ENCODE data around the gene MAN2A1. TPM values are rescaled to one million over a fixed set of nuclear protein-coding genes. Genes with fewer than 3 reads are reported as not detected.
"Not testable (repeated sequence)": the region's sequence is repeated elsewhere in the genome, so short reads cannot be mapped to it uniquely, and the experiment has no call there.

Gene MAN2A1
- total and polyA plus RNA-seq, 2 experiments from 2014 or later = 4.4 to 8.6 TPM

DNA sequence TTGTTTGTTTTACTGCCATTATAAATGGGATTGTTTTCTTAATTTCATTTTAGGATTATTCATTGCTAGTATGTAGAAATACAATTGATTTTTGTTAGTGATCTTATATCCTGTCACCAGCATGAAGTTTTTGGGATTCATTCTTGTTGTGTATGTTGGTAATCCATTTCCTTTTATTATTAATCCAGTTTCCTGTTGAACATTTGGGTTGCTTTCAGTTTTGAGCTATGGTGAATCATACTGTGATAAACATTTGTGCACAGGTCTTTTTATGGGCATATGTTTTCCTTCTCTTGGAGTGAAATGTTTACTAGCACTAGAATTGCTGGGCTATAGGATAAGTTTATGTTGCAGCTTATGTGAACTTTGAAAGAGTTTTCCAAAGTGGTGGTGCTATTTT lies 69.6 kb downstream of the MAN2A1 start:
- TF ChIP-seq, protein P1, sequence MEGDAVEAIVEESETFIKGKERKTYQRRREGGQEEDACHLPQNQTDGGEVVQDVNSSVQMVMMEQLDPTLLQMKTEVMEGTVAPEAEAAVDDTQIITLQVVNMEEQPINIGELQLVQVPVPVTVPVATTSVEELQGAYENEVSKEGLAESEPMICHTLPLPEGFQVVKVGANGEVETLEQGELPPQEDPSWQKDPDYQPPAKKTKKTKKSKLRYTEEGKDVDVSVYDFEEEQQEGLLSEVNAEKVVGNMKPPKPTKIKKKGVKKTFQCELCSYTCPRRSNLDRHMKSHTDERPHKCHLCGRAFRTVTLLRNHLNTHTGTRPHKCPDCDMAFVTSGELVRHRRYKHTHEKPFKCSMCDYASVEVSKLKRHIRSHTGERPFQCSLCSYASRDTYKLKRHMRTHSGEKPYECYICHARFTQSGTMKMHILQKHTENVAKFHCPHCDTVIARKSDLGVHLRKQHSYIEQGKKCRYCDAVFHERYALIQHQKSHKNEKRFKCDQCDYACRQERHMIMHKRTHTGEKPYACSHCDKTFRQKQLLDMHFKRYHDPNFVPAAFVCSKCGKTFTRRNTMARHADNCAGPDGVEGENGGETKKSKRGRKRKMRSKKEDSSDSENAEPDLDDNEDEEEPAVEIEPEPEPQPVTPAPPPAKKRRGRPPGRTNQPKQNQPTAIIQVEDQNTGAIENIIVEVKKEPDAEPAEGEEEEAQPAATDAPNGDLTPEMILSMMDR (IDR thresholded peaks at IDR 0.05; ENCODE audit: low read depth, low read length) = no peak
- H3K4me1 ChIP-seq (ENCODE audit: low read depth) = peaks cover 5% of the 10 kb centered on the region
- peak in 1 of 2 donors; percentile 51 for DNase-seq (ENCODE audit: low read depth in 1 of 2, low spot score in 1 of 2)
- no peaks in the 10 kb centered on the region for H3K9me3 ChIP-seq (ENCODE audit: low read depth)
- no peak overlapping the region for H3K27ac ChIP-seq
- H3K27me3 ChIP-seq = no peaks in the 10 kb centered on the region
- no peaks in the 10 kb centered on the region for H3K36me3 ChIP-seq
- H3K4me3 ChIP-seq = no peak overlapping the region

DNA sequence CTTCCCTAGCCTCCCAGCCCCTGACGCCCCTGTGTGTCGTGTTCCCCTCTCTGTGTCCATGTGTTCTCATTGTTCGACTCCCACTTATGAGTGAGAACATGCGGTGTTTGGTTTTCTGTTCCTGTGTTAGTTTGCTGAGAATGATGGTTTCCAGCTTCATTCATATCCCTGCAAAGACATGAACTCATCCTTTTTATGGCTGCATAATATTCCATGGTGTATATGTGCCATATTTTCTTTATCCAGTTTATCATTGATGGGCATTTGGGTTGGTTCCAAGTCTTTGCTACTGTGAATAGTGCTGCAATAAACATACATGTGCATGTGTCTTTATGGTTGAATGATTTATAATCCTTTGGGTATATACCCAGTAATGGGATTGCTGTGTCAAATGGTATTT lies 70.4 kb downstream of the MAN2A1 start:
- not testable (repeated sequence) for H3K9me3 ChIP-seq (ENCODE audit: low read depth); H3K4me3 ChIP-seq; DNase-seq (ENCODE audit: low read depth in 1 of 2, low spot score in 1 of 2); H3K36me3 ChIP-seq; H3K4me1 ChIP-seq (ENCODE audit: low read depth); H3K27ac ChIP-seq; H3K27me3 ChIP-seq

DNA sequence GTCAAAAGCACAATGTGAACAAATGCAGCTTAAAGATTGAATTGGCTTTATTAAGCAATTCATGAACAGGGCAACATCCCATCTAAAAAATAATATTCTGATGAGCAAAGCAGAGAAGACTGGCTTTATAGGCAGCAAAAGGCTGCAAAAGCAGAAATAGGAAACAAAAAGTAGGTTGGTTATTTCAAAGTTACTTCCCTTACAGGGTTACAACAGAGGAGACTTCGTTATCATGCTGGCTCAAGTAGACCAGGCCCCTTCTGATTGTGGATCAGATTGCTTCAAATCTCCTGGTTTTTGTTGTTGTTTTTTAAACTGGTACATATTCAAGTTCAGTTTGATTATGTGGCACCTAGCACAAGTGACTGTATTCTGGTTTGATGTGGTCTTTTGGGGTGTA lies 73.1 kb downstream of the MAN2A1 start:
- Histone ChIP-seq H3K27me3 (no peaks in the 10 kb centered on the region), H3K4me3 (no peak overlapping the region), H3K4me1 (ENCODE audit: low read depth) (no peaks in the 10 kb centered on the region), H3K9me3 (ENCODE audit: low read depth) (no peaks in the 10 kb centered on the region), H3K27ac (no peak overlapping the region), H3K36me3 (no peaks in the 10 kb centered on the region)
- no peak for DNase-seq (ENCODE audit: low read depth in 1 of 2, low spot score in 1 of 2)
- TF ChIP-seq, protein P1 (IDR thresholded peaks at IDR 0.05; ENCODE audit: low read depth, low read length) = no peak

DNA sequence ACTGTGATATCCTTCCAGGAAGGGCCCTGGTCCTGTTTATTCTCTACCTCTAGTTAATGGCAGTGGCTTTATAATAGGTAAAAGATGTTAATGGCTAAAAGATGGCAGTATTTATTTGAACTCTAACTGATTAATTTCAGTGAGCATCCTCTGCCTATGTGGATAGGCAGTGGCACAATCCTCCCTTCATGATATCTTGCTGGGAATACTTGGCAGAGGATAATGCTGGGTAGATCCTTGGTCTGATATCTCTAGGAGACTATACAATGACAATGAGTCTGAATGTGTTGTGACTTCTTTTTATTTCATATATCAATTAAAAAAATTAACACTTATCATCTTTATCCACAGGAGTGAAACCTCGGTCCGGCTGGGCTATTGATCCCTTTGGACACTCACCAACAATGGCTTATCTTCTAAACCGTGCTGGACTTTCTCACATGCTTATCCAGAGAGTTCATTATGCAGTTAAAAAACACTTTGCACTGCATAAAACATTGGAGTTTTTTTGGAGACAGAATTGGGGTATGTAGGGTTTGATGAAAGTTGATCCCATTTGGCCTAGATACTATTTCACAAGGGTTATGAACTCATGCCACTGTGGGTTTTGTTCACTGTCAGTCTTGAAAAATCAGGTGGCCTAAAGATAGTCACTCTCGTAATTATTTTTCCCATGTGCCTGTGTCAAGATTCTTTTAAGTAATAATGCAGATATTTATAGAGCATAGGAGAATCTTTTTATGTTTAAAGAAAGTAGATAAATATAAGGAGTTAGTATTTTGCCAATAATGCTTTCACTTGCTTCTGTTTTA lies 77.7 kb downstream of the MAN2A1 start:
- H3K4me1 ChIP-seq (ENCODE audit: low read depth) = no peaks in the 10 kb centered on the region
- no peak overlapping the region for H3K27ac ChIP-seq
- H3K4me3 ChIP-seq = no peak overlapping the region
- no peaks in the 10 kb centered on the region for H3K36me3 ChIP-seq
- no peaks in the 10 kb centered on the region for H3K9me3 ChIP-seq (ENCODE audit: low read depth)
- no peaks in the 10 kb centered on the region for H3K27me3 ChIP-seq
- DNase-seq (ENCODE audit: low read depth in 1 of 2, low spot score in 1 of 2) = no peak
- TF ChIP-seq, protein P1 (IDR thresholded peaks at IDR 0.05; ENCODE audit: low read depth, low read length) = no peak

DNA sequence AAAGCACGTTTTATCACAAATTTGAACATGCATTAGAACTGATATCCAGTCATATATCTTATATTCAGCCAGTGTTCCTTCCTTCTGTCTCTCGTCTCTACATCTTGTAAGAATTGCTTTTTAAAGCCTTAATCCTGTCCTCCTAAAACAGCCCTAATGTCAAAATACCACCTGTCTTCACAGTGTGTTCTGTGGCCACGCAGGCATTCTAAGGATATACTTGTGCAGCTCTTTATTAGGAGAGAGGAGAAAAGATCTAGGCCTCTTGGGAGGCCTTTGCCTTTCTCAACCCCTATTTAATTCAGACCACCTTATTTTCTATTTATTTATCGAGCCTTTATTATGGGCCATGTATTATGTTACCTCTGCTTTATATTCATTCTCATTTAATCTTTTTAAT lies 78.3 kb downstream of the MAN2A1 start:
- no peaks in the 10 kb centered on the region for H3K36me3 ChIP-seq
- H3K4me3 ChIP-seq = no peak overlapping the region
- no peaks in the 10 kb centered on the region for H3K9me3 ChIP-seq (ENCODE audit: low read depth)
- no peak for DNase-seq (ENCODE audit: low read depth in 1 of 2, low spot score in 1 of 2)
- no peaks in the 10 kb centered on the region for H3K4me1 ChIP-seq (ENCODE audit: low read depth)
- H3K27me3 ChIP-seq = no peaks in the 10 kb centered on the region
- H3K27ac ChIP-seq = no peak overlapping the region
- TF ChIP-seq, protein P1 (IDR thresholded peaks at IDR 0.05; ENCODE audit: low read depth, low read length) = no peak

DNA sequence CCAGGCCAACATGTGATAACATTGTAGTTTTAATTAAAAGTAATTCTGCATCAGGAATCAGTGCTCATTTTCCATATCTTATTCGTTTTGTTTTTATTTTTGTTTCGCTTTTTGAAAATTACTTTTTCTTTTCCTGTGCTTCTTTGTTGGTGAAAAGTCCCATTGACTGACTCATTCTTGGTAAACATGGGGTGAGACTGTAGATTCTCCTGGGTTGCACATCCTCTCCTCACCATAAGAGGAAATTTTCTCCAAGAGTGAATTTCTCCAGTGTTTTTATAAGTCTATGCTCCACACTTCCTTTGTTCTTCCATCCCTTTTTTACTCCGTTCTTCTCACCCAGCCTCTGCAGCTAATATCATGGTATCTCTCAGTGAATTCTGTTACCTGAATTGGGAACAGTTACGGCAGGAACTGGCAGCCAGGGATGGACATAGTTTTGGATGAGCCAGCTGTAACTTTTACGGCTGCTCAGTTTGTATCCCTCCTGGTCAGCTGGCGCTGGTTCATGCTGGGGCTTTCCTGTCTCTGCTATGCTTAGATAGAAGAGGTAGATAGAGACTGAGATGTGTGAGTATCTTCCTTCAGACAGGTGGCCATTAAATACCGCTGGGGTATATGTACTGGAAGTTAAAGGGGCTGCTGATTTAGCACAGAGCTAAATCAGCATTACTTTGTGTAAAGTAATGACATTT lies 80.0 kb downstream of the MAN2A1 start:
- DNase-seq (ENCODE audit: low read depth in 1 of 2, low spot score in 1 of 2) = no peak
- no peaks in the 10 kb centered on the region for H3K36me3 ChIP-seq
- H3K4me3 ChIP-seq = no peak overlapping the region
- no peaks in the 10 kb centered on the region for H3K4me1 ChIP-seq (ENCODE audit: low read depth)
- H3K9me3 ChIP-seq (ENCODE audit: low read depth) = no peaks in the 10 kb centered on the region
- H3K27me3 ChIP-seq = no peaks in the 10 kb centered on the region
- H3K27ac ChIP-seq = no peak overlapping the region
- TF ChIP-seq, protein P1 (IDR thresholded peaks at IDR 0.05; ENCODE audit: low read depth, low read length) = no peak
